ENCODE results near the gene ADGRA3. TPM values are rescaled to one million over a fixed set of nuclear protein-coding genes. Genes with fewer than 3 reads are reported as not detected.

The ADGRA3 gene
- total RNA-seq, 2 experiments from 2014 or later, result 1.4 to 1.5 TPM

DNA sequence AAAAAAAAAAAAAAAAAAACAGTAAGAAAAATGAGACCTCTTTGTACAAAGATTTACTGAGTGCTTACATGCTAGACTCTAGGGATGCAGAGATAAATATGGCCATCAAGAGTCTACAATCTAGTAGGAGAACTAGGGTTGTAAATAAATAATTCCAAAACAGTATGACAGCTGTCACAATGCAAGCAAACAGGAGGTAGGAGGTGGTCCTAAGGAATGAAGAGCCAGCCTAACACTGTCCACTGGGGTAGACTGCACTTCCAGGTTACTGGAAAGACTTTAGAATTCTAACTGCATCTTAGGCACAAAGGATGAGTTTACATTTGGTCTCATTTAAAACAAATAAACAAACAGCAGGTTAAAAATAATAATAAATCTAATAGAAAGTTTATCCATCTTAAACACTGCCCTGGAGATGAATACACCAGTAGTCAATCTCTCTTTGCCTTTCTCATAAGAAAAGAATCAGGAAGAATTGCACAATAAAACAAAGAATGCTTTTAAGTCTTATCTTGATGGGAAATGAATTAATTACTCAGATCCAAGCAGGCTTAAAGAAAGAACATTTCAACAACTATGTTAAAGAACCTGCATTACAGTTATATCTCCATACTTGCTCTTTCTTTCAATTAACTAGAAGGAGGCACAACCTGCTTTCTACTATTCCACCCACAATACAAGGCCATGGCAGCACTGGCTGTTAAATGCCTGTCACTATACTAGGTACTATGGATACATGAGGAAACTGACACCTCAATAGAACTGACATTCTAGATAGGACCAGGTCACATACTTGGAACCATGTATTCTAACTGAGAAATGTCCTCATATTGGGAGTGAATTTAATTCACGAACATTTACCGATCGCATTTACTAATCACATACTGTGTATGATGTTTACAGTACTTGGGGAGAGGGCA lies 12.7 kb downstream of the ADGRA3 start:
- intact Hi-C loops (cut with micrococcal nuclease), result no loop called here
- no peak overlapping the region for H3K4me3 Mint-ChIP-seq
- no peak overlapping the region for H3K27ac Mint-ChIP-seq
- H3K9me3 Mint-ChIP-seq, result peaks cover 2% of the 10 kb centered on the region
- no peaks in the 10 kb centered on the region for H3K27me3 Mint-ChIP-seq
- POLR2A ChIA-PET, result no interaction called here
- no peak for DNase-seq
- H3K4me1 Mint-ChIP-seq (ENCODE audit: low read depth), result no peaks in the 10 kb centered on the region
- H3K36me3 Mint-ChIP-seq, result no peaks in the 10 kb centered on the region
- CTCF ChIA-PET, result no interaction called here

- Mint-ChIP-seq H3K36me3 (no peaks in the 10 kb centered on the region), H3K4me1 (ENCODE audit: low read depth) (no peaks in the 10 kb centered on the region), H3K4me3 (no peak overlapping the region), H3K9me3 (peaks cover 2% of the 10 kb centered on the region), H3K27me3 (no peaks in the 10 kb centered on the region), H3K27ac (no peak overlapping the region)
- intact Hi-C loops (cut with micrococcal nuclease), result no loop called here
- ChIA-PET CTCF (no interaction called here), POLR2A (interaction anchor here (0.6 kb wide), 1 partner anchor 35 kb away, joined by 4 read pairs; no protein-coding TSS in a partner anchor)
- no peak for DNase-seq
Measured at GRCh38 chr4:22501715-22502095, 14.2 kb downstream of the ADGRA3 start.

GRCh38 chr4:22500831-22501714 lies 14.8 kb downstream of the ADGRA3 start:
- ChIA-PET POLR2A (interaction anchor here (0.6 kb wide), 1 partner anchor 36 kb away, joined by 4 read pairs; no protein-coding TSS in a partner anchor), CTCF (no interaction called here)
- DNase-seq, result peak; percentile 19
- no peaks in the 10 kb centered on the region for H3K4me1 Mint-ChIP-seq (ENCODE audit: low read depth)
- no peaks in the 10 kb centered on the region for H3K9me3 Mint-ChIP-seq
- no peaks in the 10 kb centered on the region for H3K27me3 Mint-ChIP-seq
- H3K36me3 Mint-ChIP-seq, result no peaks in the 10 kb centered on the region
- no peak overlapping the region for H3K4me3 Mint-ChIP-seq
- intact Hi-C loops (cut with micrococcal nuclease), result no loop called here
- H3K27ac Mint-ChIP-seq, result no peak overlapping the region

DNA sequence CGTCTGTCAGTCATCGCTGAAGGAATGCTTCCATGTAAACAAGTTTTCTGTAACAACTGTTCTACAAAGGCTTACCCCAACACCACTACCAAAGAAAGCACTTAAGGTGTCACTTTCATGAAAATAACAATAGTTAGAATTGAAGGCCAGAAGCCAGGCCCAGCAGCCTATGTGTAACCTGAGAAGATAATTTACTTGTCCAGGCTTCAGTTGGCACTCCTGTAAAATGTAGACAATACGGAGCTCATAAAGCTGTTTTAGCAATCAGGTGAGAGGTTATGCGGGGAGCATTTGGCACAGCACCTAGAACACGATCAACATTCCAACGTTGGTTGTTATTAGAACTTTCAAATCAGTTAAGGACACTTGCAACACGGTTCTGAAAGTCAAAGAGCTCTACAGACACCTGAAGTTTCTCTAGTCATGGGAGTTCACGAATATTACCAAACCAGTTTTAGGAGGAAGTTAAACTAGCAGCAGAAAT lies 15.7 kb downstream of the ADGRA3 start:
- POLR2A ChIA-PET, result no interaction called here
- H3K27ac Mint-ChIP-seq, result no peak overlapping the region
- intact Hi-C loops (cut with micrococcal nuclease), result no loop called here
- H3K4me3 Mint-ChIP-seq, result no peak overlapping the region
- H3K36me3 Mint-ChIP-seq, result no peaks in the 10 kb centered on the region
- H3K9me3 Mint-ChIP-seq, result no peaks in the 10 kb centered on the region
- no peaks in the 10 kb centered on the region for H3K27me3 Mint-ChIP-seq
- DNase-seq, result no peak
- CTCF ChIA-PET, result no interaction called here
- H3K4me1 Mint-ChIP-seq (ENCODE audit: low read depth), result no peaks in the 10 kb centered on the region

GRCh38 chr4:22498866-22499265 lies 17.0 kb downstream of the ADGRA3 start:
- ChIA-PET CTCF (no interaction called here), POLR2A (no interaction called here)

GRCh38 chr4:22496165-22496813 lies 19.6 kb downstream of the ADGRA3 start:
- Mint-ChIP-seq H3K27me3 (no peaks in the 10 kb centered on the region), H3K27ac (no peak overlapping the region), H3K36me3 (no peaks in the 10 kb centered on the region), H3K4me3 (no peak overlapping the region), H3K4me1 (ENCODE audit: low read depth) (no peaks in the 10 kb centered on the region), H3K9me3 (no peaks in the 10 kb centered on the region)
- ChIA-PET CTCF (no interaction called here), POLR2A (no interaction called here)
- intact Hi-C loops (cut with micrococcal nuclease), result no loop called here
- DNase-seq, result no peak

More at GRCh38 chr4:22498866-22499265, 17.0 kb downstream of the ADGRA3 start:
- H3K9me3 Mint-ChIP-seq, result no peaks in the 10 kb centered on the region
- H3K36me3 Mint-ChIP-seq, result no peaks in the 10 kb centered on the region
- no peak overlapping the region for H3K27ac Mint-ChIP-seq
- H3K27me3 Mint-ChIP-seq, result no peaks in the 10 kb centered on the region
- no peak overlapping the region for H3K4me3 Mint-ChIP-seq
- H3K4me1 Mint-ChIP-seq (ENCODE audit: low read depth), result no peaks in the 10 kb centered on the region
- intact Hi-C loops (cut with micrococcal nuclease), result no loop called here
- DNase-seq, result no peak

DNA sequence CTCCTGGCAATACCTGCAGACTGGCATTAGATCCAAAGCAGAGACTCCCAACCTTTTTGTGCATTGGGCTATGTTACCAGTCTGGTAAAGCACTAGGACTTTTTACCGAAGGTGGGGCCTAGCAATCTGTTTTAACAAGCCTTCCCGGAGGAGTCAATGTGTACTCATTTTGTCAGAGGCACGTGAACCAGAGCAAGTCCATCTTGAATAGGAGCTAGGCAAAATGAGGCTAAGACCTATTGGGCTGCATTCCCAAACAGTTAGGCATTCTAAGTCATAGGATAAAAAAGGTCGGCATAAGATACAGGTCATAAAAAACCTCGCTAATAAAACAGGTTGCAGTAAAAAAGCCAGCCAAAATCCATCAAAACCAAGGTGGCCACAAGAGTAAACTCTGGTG lies 22.3 kb downstream of the ADGRA3 start:
- Mint-ChIP-seq H3K4me1 (ENCODE audit: low read depth) (no peaks in the 10 kb centered on the region), H3K27ac (no peak overlapping the region), H3K4me3 (no peak overlapping the region), H3K36me3 (no peaks in the 10 kb centered on the region), H3K27me3 (no peaks in the 10 kb centered on the region), H3K9me3 (no peaks in the 10 kb centered on the region)
- ChIA-PET POLR2A (no interaction called here), CTCF (no interaction called here)
- intact Hi-C loops (cut with micrococcal nuclease), result no loop called here
- DNase-seq, result no peak

DNA sequence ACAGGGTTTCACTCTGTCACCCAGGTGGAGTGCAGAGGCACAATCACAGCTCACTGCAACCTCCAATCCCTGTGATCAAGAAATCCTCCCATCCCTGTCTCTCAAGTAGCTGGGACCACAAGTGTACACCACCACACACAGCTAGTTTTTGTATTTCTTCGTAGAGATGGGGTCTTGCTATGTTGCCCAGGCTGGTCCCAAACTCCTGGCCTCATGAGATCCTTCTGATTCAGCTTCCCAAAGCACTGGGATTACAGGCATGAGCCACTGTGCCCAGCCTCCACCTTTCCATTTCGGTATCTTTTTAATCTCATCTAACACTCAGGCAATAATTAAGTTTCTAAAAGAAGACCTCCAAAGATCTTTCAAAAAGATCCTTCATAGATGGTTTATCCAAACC lies 22.9 kb downstream of the ADGRA3 start:
- Mint-ChIP-seq H3K4me1 (ENCODE audit: low read depth) (no peaks in the 10 kb centered on the region), H3K27ac (no peak overlapping the region), H3K9me3 (no peaks in the 10 kb centered on the region), H3K27me3 (no peaks in the 10 kb centered on the region), H3K36me3 (no peaks in the 10 kb centered on the region), H3K4me3 (no peak overlapping the region)
- POLR2A ChIA-PET, result no interaction called here
- CTCF ChIA-PET, result no interaction called here
- no peak for DNase-seq
- intact Hi-C loops (cut with micrococcal nuclease), result no loop called here

GRCh38 chr4:22491939-22492338 lies 23.9 kb downstream of the ADGRA3 start:
- ChIA-PET POLR2A (no interaction called here), CTCF (no interaction called here)
- no peak overlapping the region for H3K27ac Mint-ChIP-seq
- H3K4me3 Mint-ChIP-seq, result no peak overlapping the region
- no peaks in the 10 kb centered on the region for H3K9me3 Mint-ChIP-seq
- intact Hi-C loops (cut with micrococcal nuclease), result no loop called here
- H3K4me1 Mint-ChIP-seq (ENCODE audit: low read depth), result no peaks in the 10 kb centered on the region
- H3K36me3 Mint-ChIP-seq, result no peaks in the 10 kb centered on the region
- no peak for DNase-seq
- H3K27me3 Mint-ChIP-seq, result no peaks in the 10 kb centered on the region

- H3K9me3 Mint-ChIP-seq, result no peaks in the 10 kb centered on the region
- H3K27me3 Mint-ChIP-seq, result no peaks in the 10 kb centered on the region
- ChIA-PET CTCF (no interaction called here), POLR2A (no interaction called here)
- no peak overlapping the region for H3K27ac Mint-ChIP-seq
- H3K36me3 Mint-ChIP-seq, result no peaks in the 10 kb centered on the region
- intact Hi-C loops (cut with micrococcal nuclease), result no loop called here
- H3K4me3 Mint-ChIP-seq, result no peak overlapping the region
- DNase-seq, result no peak
- no peaks in the 10 kb centered on the region for H3K4me1 Mint-ChIP-seq (ENCODE audit: low read depth)
Measured at GRCh38 chr4:22490718-22491315, 25.0 kb downstream of the ADGRA3 start.

DNA sequence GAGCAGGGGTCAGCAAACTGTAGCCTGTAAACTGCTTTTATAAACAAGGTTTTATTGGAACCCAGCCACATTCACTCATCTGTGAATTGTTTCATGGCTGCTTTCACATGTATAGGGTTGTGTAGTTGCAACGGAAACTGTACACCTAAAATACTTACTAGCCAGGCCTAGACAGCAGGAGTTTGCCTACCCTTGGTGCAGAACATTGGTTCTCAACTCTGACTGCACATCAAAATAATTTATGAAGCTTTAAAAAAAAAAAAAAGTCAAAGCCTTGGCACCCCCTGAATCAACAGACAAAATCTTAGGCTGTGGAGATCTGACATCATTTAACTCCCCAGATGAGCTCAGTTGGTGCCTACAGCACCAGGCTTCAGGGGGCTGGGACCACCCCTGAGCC lies 27.8 kb downstream of the ADGRA3 start:
- Mint-ChIP-seq H3K27me3 (no peaks in the 10 kb centered on the region), H3K4me1 (ENCODE audit: low read depth) (no peaks in the 10 kb centered on the region), H3K36me3 (no peaks in the 10 kb centered on the region), H3K27ac (no peak overlapping the region), H3K4me3 (no peak overlapping the region), H3K9me3 (no peaks in the 10 kb centered on the region)
- intact Hi-C loops (cut with micrococcal nuclease), result no loop called here
- no peak for DNase-seq
- POLR2A ChIA-PET, result no interaction called here
- CTCF ChIA-PET, result no interaction called here

DNA sequence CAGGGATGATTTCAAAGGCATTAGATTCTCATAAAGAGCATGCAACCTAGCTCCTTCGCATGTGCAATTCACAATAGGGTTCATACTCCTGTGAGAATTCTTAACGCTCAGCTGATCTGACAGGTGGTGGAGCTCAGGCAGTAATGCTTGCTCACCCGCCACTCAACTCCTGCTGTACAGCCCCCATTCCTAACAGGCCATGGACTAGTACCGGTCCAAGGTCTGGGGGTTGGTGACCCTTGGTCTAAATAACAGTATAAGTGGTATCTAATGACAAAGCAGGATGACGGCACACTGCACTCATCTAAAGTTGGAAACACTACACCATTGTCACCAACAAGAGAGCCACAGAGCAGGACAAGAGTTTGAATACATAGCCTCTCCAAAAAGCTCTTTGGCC lies 28.5 kb downstream of the ADGRA3 start:
- Mint-ChIP-seq H3K9me3 (no peaks in the 10 kb centered on the region), H3K4me1 (ENCODE audit: low read depth) (no peaks in the 10 kb centered on the region), H3K36me3 (no peaks in the 10 kb centered on the region), H3K27ac (no peak overlapping the region), H3K27me3 (no peaks in the 10 kb centered on the region), H3K4me3 (no peak overlapping the region)
- ChIA-PET POLR2A (no interaction called here), CTCF (no interaction called here)
- no peak for DNase-seq
- intact Hi-C loops (cut with micrococcal nuclease), result no loop called here

Measured in activated CD4-positive, alpha-beta memory T cell treated with anti-CD3 and anti-CD28 coated beads for 36 hours (primary cell).